ENCODE results near the gene MAPK8IP3. TPM values are rescaled to one million over a fixed set of nuclear protein-coding genes. Genes with fewer than 3 reads are reported as not detected.

The MAPK8IP3 gene
- polyA plus RNA-seq, 4 donors = 33.4 to 90.6 (median 58.4) TPM

Other genes starting within 250 kb of the MAPK8IP3 start
- gene CLCN7, start 231.2 kb upstream of the MAPK8IP3 start, polyA plus RNA-seq (ENCODE audit: insufficient read length in 4 of 4) = 10 to 100 TPM; 36.8 to 78.5 (median 54.4) TPM
- gene PTX4, start 217.3 kb upstream of the MAPK8IP3 start, polyA plus RNA-seq (ENCODE audit: insufficient read length in 4 of 4) = not detected
- gene TELO2, start 212.8 kb upstream of the MAPK8IP3 start, polyA plus RNA-seq (ENCODE audit: insufficient read length in 4 of 4) = 10 to 100 TPM; 26.5 to 50.5 (median 41.5) TPM
- gene TMEM204, start 172.5 kb upstream of the MAPK8IP3 start, polyA plus RNA-seq (ENCODE audit: insufficient read length in 4 of 4) = 10 to 100 TPM; 19.2 to 34.6 (median 22.6) TPM
- gene IFT140, start 94.1 kb upstream of the MAPK8IP3 start, polyA plus RNA-seq (ENCODE audit: insufficient read length in 4 of 4) = 10 to 100 TPM; 34.6 to 54.9 (median 44.7) TPM
- 10 to 100 TPM; 15.6 to 31.4 (median 23.4) TPM for gene CRAMP1, start 93.8 kb upstream of the MAPK8IP3 start, polyA plus RNA-seq (ENCODE audit: insufficient read length in 4 of 4)
- gene JPT2, start 27.9 kb upstream of the MAPK8IP3 start, polyA plus RNA-seq (ENCODE audit: insufficient read length in 4 of 4) = 10 to 100 TPM; 71.5 to 80.9 (median 78.5) TPM
- gene NME3, start 65.3 kb downstream of the MAPK8IP3 start, polyA plus RNA-seq (ENCODE audit: insufficient read length in 4 of 4) = 10 to 100 TPM; 23.1 to 46.8 (median 37.7) TPM
- 10 to 100 TPM in 2 of 4 donors, 1 to 10 TPM in 2; 5.4 to 16.4 (median 10.5) TPM for gene EME2, start 66.6 kb downstream of the MAPK8IP3 start, polyA plus RNA-seq (ENCODE audit: insufficient read length in 4 of 4)
- 100 to 1,000 TPM in 1 of 4 donors, 10 to 100 TPM in 3; 60.4 to 103 (median 78.1) TPM for gene MRPS34, start 66.9 kb downstream of the MAPK8IP3 start, polyA plus RNA-seq (ENCODE audit: insufficient read length in 4 of 4)
- 10 to 100 TPM; 31.6 to 56.5 (median 48.5) TPM for gene SPSB3, start 76.4 kb downstream of the MAPK8IP3 start, polyA plus RNA-seq (ENCODE audit: insufficient read length in 4 of 4)
- 10 to 100 TPM; 35.4 to 69.3 (median 56.4) TPM for gene NUBP2, start 76.8 kb downstream of the MAPK8IP3 start, polyA plus RNA-seq (ENCODE audit: insufficient read length in 4 of 4)
- gene IGFALS, start 87.5 kb downstream of the MAPK8IP3 start, polyA plus RNA-seq (ENCODE audit: insufficient read length in 4 of 4) = 1 to 10 TPM; 2.4 to 4.3 (median 3.4) TPM
- gene HAGH, start 120.6 kb downstream of the MAPK8IP3 start, polyA plus RNA-seq (ENCODE audit: insufficient read length in 4 of 4) = 10 to 100 TPM; 38.0 to 56.2 (median 49.5) TPM
- gene FAHD1, start 121.0 kb downstream of the MAPK8IP3 start, polyA plus RNA-seq (ENCODE audit: insufficient read length in 4 of 4) = 10 to 100 TPM; 39.8 to 49.5 (median 44.9) TPM
- gene MEIOB, start 166.0 kb downstream of the MAPK8IP3 start, polyA plus RNA-seq (ENCODE audit: insufficient read length in 4 of 4) = 1 to 10 TPM in 2 of 4 donors, under 1 TPM in 2; 0.47 to 2.7 (median 1.0) TPM
- gene HS3ST6, start 212.2 kb downstream of the MAPK8IP3 start, polyA plus RNA-seq (ENCODE audit: insufficient read length in 4 of 4) = under 1 TPM; 0.21 to 0.55 (median 0.35) TPM
- 10 to 100 TPM; 63.9 to 79.8 (median 72.1) TPM for gene MSRB1, start 237.0 kb downstream of the MAPK8IP3 start, polyA plus RNA-seq (ENCODE audit: insufficient read length in 4 of 4)
- under 1 TPM; 0.11 to 0.28 (median 0.15) TPM for gene RPL3L, start 248.5 kb downstream of the MAPK8IP3 start, polyA plus RNA-seq (ENCODE audit: insufficient read length in 4 of 4)